NOMO-1 (cell line): ENCODE results near the gene MSRB1.
A peak's percentile ranks its signal among the peaks of the same experiment; 100 is the strongest.
"Not testable (repeated sequence)": the region's sequence is repeated elsewhere in the genome, so short reads cannot be mapped to it uniquely, and the experiment has no call there.

Experiments used
- DNase-seq, 2 experiments: peaks; one replicate each; lab custom pipeline; 2025; ENCODE audit not compliant: unreplicated experiment in 2 of 2; lab: John Stamatoyannopoulos, UW

Gene MSRB1

GRCh38 chr16:1941162-1942046, 1.6 kb downstream of the MSRB1 start:
- peak; percentile 59 to 63 for DNase-seq

DNA sequence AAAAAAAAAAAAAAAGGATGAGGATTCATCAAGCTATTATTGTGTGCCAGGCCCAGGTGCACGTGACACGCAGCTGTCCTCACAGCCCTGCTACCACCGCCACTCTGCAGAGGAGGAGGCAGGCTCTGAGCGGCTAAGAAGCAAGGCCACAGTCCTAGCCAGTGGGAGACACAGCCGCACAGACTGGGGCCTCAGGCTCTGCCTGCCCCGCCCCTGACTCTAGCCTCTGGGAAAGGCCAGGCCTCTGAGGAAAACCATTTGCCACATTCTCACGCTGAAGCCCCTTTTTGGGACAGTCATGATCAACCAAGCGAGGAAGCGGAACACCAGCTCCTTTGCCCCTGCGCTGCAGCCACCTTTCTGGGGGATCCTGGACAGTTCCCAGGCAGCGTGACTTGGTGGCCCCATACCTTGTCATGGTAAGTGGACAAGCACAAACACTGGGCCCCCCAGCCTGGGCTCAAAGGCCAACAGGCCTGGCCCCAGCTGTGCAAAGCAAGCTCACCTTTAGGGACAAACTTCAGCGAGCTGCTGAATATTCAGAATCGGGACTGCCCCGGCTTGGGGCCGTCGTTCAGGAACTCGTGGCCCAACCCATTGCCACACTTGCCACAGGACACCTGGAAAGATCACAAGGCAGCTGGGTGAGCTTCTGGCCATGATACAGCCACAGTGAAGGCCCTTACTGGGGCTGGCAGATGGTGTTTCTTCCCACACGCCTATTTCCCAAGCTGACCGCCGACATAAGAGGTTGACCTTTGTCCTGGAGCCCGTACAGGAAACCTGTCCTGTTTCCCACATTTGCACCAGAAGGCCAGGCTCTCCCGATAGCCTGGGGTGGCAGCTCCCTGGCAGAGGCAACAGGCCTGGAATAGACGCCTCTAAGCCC, 2.5 kb downstream of the MSRB1 start:
- no peak for DNase-seq

GRCh38 chr16:1939833-1940232, 3.2 kb downstream of the MSRB1 start:
- DNase-seq: not testable (repeated sequence)

GRCh38 chr16:1938910-1939309, 4.1 kb downstream of the MSRB1 start:
- DNase-seq: no peak

GRCh38 chr16:1938316-1938715, 4.7 kb downstream of the MSRB1 start:
- DNase-seq: peak; percentile 81 to 92

GRCh38 chr16:1936945-1937479, 6.0 kb downstream of the MSRB1 start:
- DNase-seq: no peak

- DNase-seq: no peak
These were observed 9.8 kb downstream of the MSRB1 start for GRCh38 chr16:1933097-1933661.

GRCh38 chr16:1932050-1933028, 10.7 kb downstream of the MSRB1 start:
- no peak for DNase-seq

DNA sequence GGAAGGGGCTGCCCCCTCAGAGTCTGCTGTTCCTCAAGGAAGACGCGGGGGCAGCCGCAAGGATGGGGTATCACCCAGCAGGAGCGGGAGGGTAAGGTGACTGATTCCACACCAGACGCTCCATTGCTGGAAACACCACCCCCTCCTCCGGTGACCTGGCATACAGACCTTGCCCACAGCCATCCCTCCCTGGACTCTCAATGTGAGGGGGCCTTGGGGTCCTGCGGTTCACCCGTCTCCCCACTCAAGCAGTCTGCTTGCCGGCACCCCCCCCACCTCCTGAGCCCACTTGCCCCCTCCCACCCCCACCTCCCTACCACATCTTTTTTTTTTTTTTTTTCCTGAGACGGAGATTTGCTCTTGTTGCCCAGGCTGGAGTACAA, 12.7 kb downstream of the MSRB1 start:
- DNase-seq: no peak

GRCh38 chr16:1929578-1930337, 13.2 kb downstream of the MSRB1 start:
- DNase-seq: peak; percentile 84 to 89

- DNase-seq: peak; percentile 28 to 43
These were observed 13.9 kb downstream of the MSRB1 start for GRCh38 chr16:1929105-1929504.

- no peak for DNase-seq
These were observed 16.7 kb downstream of the MSRB1 start for GRCh38 chr16:1926271-1926670.

DNA sequence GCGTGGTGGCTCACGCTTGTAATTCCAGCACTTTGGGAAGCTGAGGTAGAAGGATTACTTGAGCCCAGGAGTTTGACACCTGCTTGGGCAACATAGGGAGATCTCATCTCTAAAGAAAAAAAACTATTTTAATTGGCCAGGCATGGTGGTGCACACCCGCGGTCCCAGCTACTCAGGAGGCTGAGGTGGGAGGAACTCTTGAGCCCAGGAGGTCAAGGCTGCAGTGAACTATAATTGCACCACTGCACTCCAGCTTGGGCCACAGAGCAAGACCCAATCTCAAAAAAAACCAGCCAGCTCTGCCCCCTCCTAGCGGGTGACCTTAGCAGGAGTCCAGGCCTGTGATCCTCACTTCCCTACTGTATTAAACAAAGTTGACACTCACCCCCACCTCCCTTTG, 18.9 kb downstream of the MSRB1 start:
- no peak for DNase-seq

GRCh38 chr16:1923299-1924034, 19.5 kb downstream of the MSRB1 start:
- DNase-seq: no peak

DNA sequence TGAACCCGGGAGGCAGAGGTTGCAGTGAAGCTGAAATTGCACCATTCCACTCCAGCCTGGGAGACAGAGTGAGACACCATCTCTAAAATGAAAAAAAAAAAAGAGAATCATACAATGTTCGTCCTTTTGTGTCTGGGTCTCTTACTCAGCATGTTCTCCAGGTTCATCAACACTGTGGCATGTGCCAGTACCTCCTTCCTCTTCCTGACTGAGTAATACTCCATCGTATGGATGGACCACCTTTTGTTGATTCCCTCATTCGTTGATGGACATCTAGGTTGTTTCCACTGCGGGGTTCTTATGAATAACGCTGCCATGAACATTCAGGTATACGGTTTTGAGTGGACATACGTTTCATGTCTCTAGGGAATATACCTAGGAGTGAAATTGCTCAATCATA, 20.6 kb downstream of the MSRB1 start:
- DNase-seq: no peak

DNA sequence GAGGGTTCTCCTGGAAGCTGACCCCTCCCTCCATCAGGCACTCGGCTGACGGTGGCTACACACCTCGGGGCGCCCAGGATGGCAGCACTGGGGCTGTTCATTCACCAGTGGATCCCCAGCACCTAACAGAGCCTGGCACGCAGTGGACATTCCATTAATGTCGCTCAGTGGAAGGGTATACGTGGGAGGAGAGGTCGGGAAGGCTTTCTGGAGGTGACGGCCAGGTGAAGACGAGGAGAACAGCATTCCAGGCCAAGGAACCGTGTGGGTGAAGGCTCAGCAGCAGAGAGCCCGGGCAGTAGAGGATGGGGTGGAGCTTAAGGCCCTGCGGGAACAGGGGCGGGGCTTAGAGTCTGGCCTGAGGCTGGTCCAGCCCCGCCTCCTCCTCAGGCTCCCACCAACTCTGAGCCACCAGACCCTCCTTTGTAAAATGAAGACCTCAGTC, 22.2 kb downstream of the MSRB1 start:
- peak; percentile 54 to 61 for DNase-seq

DNA sequence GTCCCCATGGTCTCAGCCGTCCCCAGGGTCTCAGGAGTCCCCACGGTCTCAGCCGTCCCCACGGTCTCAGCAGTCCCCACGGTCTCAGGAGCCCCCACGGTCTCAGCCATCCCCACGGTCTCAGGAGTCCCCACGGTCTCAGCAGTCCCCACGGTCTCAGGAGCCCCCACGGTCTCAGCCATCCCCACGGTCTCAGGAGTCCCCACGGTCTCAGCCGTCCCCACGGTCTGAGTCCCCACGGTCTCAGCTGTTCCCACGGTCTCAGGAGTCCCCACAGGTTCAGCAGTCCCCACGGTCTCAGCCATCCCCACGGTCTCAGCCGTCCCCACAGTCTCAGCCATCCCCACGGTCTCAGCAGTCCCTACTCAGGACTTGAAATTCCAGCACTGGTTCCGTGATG, 22.9 kb downstream of the MSRB1 start:
- not testable (repeated sequence) for DNase-seq

GRCh38 chr16:1919327-1919998, 23.5 kb downstream of the MSRB1 start:
- no peak for DNase-seq
